Tibial nerve (tissue), 4 donors: Measurements from ENCODE around the gene NDUFS1. TPM values are rescaled to one million over a fixed set of nuclear protein-coding genes. Genes with fewer than 3 reads are reported as not detected.
"Not testable (repeated sequence)": the region's sequence is repeated elsewhere in the genome, so short reads cannot be mapped to it uniquely, and the experiment has no call there.

Experiments used
- DNase-seq, 2 donors: peaks; one replicate each; pipeline ENCODE4 v3.0.0-alpha.2; 2019; ENCODE audit warnings: low spot score in 2 of 2
- H3K27ac ChIP-seq, 4 donors: fragments of 200-600 bp; sonication (generic) in 3 of 4; one replicate each; pipeline ENCODE4 v1.5.1; 2017 to 2019; ENCODE audit warnings: mild to moderate bottlenecking in 1 of 4
- H3K27me3 ChIP-seq, 2 donors: fragments of 200-600 bp; sonication (generic) in 1 of 2; one replicate each; pipeline versions ENCODE4 v1.5.1 to v1.6.0; 2017 to 2019
- H3K36me3 ChIP-seq, 3 donors: fragments of 200-600 bp; sonication (generic); one replicate each; pipeline ENCODE4 v1.5.1; 2018 to 2019
- H3K4me1 ChIP-seq, 4 donors: fragments of 200-600 bp; sonication (generic) in 3 of 4; one replicate each; pipeline ENCODE4 v1.5.1; 2017 to 2019
- H3K4me3 ChIP-seq, 4 donors: fragments of 200-600 bp; sonication (generic) in 3 of 4; one replicate each; pipeline ENCODE4 v1.5.1; 2017 to 2019; ENCODE audit warnings: mild to moderate bottlenecking in 1 of 4, moderate library complexity in 1 of 4
- H3K9me3 ChIP-seq, 4 donors: fragments of 200-600 bp; sonication (generic) in 3 of 4; one replicate each; pipeline ENCODE4 v1.5.1; 2017 to 2019
- EP300 ChIP-seq, 2 donors: sonication (generic); formaldehyde crosslinking; IDR thresholded peaks; one replicate each; pipeline ENCODE4 v1.6.1; 2017; ENCODE audit warnings: antibody characterized with exemption in 2 of 2, mild to moderate bottlenecking in 1 of 2
- POLR2A ChIP-seq, 2 donors: fragments of 450-650 bp; IDR thresholded peaks; one replicate each; pipeline ENCODE4 v1.6.1; 2017; ENCODE audit warnings: antibody characterized with exemption in 2 of 2, mild to moderate bottlenecking in 2 of 2, moderate library complexity in 2 of 2
- WGBS, 2 donors: methylation state at CpG; one replicate each; pipeline ENCODE4 v1.1.5; 2018; 5-methylcytosine and 5-hydroxymethylcytosine counted together
- total RNA-seq, 4 donors: library from RNA; depleted of rRNA; stranded (reverse); fragments of >200 nt; gene quantifications; one replicate each; pipeline ENCODE4 v1.1.0, GENCODE V29; 2016
- TF ChIP-seq, protein P1 (sequence below), 5 experiments: fragments of 200-600 bp in 3 of 5; fragments of 450-650 bp in 2 of 5; sonication (generic) in 3 of 5; IDR thresholded peaks; one replicate each; pipeline ENCODE4 v1.5.1; 2016 to 2019; ENCODE audit warnings: antibody characterized with exemption in 5 of 5, mild to moderate bottlenecking in 3 of 5, moderate library complexity in 2 of 5

Gene NDUFS1
- total RNA-seq, 4 donors from 2014 or later = 37.8 to 68.6 (median 53.0) TPM

DNA sequence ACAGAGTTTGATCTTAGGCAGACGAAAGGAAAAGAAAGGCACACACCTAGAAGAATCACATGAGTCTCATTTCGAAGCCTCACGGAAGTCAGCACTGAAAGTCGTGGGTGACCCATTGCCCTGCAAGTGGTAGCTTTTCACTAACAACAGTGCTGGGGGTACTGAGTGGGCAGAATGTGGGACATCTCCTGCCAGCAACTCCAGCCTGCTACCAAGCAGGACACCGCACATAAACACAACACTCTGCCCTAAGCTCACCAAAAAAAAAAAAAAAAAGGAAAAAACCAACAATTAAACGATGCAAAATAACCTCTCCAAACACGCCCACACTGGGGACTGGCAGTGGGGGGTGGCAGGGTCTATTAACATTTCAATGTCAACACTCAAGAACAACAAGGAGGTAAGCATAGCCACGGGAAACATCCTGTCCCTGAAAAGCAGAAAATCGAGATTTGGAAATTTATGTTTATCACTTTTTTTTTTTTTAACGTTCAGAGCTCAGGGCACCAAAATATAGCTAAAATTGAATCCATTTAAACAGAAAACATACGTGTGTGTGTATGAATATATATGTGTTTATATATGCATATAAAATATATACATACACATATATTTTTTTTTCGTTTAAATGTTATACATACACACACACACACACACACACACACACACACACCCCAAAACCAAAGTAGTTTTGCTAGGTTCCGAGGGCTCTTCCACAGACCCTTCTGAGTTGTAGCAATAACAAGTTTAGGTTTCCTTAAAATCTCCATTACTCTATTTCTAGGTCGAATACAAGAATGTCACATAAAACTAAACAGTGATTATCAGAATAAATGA, 75.4 kb downstream of the NDUFS1 start:
- no peaks in the 10 kb centered on the region for H3K27me3 ChIP-seq
- H3K9me3 ChIP-seq = no peaks in the 10 kb centered on the region
- WGBS, 2 donors = 6 to 7% methylated on average over 14 of the region's 14 CpGs
- H3K4me1 ChIP-seq = peaks cover 0 to 41% (median 13%) of the 10 kb centered on the region in 4 donors
- TF ChIP-seq, protein P1, sequence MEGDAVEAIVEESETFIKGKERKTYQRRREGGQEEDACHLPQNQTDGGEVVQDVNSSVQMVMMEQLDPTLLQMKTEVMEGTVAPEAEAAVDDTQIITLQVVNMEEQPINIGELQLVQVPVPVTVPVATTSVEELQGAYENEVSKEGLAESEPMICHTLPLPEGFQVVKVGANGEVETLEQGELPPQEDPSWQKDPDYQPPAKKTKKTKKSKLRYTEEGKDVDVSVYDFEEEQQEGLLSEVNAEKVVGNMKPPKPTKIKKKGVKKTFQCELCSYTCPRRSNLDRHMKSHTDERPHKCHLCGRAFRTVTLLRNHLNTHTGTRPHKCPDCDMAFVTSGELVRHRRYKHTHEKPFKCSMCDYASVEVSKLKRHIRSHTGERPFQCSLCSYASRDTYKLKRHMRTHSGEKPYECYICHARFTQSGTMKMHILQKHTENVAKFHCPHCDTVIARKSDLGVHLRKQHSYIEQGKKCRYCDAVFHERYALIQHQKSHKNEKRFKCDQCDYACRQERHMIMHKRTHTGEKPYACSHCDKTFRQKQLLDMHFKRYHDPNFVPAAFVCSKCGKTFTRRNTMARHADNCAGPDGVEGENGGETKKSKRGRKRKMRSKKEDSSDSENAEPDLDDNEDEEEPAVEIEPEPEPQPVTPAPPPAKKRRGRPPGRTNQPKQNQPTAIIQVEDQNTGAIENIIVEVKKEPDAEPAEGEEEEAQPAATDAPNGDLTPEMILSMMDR (IDR thresholded peaks at IDR 0.05) = no peak
- TF ChIP-seq POLR2A (IDR thresholded peaks at IDR 0.05) (no peak), EP300 (IDR thresholded peaks at IDR 0.05) (no peak)
- peak overlapping the region; percentile 66 to 88 (median 80) for H3K4me3 ChIP-seq
- H3K36me3 ChIP-seq = no peaks in the 10 kb centered on the region
- DNase-seq = no peak
- peak overlapping the region; percentile 97 to 100 (median 100) for H3K27ac ChIP-seq

DNA sequence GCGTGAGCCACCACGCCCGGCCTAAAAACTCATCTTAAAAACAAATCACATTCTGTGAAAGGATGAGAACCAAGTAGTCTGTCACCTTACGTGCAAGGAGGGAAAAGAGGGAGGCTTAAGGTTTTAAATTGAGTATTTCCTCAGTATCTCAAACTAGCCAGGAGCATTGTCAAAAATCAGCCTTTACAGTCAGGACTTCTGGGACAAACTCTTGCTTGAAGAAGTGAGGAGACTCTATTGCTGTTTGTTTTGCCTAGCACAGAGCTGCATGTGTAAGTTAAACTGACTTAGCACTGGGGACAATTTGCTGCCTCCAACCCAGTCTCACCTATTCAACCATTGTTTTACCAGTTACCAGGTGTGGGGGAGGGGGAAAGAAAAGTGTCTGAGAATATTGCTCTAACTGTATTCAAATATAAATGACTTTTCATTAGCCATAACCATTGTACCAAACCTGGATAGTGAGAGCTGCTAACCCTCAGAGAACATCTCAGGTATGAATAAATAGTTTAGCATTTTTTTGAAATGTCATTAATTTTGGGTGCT, 76.9 kb downstream of the NDUFS1 start:
- no peak for DNase-seq
- peaks cover 0 to 37% (median 10%) of the 10 kb centered on the region in 4 donors for H3K4me1 ChIP-seq
- no peak overlapping the region for H3K4me3 ChIP-seq
- no peaks in the 10 kb centered on the region for H3K9me3 ChIP-seq
- no peaks in the 10 kb centered on the region for H3K36me3 ChIP-seq
- H3K27me3 ChIP-seq = no peaks in the 10 kb centered on the region
- 97 to 98% methylated on average over 4 of the region's 4 CpGs for WGBS, 2 donors
- peak overlapping the region in 1 of 4 donors; percentile 100 for H3K27ac ChIP-seq
- no peak for TF ChIP-seq POLR2A (IDR thresholded peaks at IDR 0.05)

DNA sequence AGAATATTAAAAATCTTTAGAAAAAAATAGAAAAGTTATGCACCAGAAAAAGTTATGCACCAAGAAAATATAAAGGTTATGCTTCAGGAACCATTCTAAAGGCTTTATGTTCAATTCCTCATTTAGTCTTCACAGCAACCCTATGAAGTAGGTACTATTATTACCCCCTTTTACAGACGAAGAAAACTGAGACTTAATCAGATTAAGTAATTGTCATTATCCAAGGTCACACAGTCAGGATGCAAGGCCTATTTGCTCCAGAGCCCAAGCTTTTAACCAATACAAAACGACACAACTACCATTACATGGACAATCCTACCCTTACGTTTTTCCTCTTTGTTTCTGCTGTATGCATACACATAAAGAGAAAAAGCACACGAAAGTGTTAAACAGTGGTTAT, 78.3 kb downstream of the NDUFS1 start:
- Histone ChIP-seq H3K9me3 (no peaks in the 10 kb centered on the region), H3K4me1 (peaks cover 0 to 33% (median 10%) of the 10 kb centered on the region in 4 donors), H3K27ac (no peak overlapping the region), H3K4me3 (no peak overlapping the region), H3K27me3 (no peaks in the 10 kb centered on the region), H3K36me3 (no peaks in the 10 kb centered on the region)
- no peak for TF ChIP-seq POLR2A (IDR thresholded peaks at IDR 0.05)
- TF ChIP-seq, protein P1 (IDR thresholded peaks at IDR 0.05) = no peak
- no peak for TF ChIP-seq EP300 (IDR thresholded peaks at IDR 0.05)
- no peak for DNase-seq
- 73 to 82% methylated on average over 4 of the region's 4 CpGs for WGBS, 2 donors

DNA sequence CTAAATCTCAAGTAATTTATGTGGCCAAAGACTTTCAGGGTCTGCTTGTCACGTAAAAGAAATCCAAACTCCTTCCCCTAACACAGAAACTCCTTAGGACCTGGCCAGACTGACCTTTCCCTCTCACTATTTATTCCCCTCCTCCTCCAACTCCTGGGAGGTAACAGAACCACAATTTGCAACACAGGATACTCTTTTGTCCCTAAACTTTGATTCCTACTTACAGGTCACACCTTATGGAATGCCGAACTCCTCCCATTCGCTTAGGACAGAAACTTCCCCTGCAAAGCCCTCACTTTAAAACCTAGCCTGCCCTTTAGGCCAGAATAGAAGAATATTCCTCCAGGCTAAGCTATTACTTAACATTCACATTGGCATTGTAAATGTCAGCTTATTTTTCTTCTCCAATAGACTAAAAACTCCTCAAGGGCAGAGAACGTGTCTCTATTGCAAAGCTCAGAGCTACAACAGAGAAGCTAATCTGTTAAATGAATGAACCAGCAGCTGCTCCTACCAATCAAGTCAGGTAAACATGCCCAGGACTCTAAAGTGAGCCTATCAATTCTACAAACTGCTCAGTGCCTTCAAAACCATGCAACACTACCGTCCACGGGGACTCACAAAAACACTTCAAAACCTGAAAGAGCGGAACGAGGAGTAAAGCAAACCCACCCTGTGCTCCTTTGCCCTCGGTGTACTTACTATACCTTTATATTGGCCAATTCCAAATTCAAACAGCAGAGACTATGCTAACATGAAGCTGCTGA, 79.4 kb downstream of the NDUFS1 start:
- WGBS, 2 donors = 61 to 78% methylated on average over 9 of the region's 9 CpGs
- H3K4me1 ChIP-seq = peaks cover 0 to 33% (median 10%) of the 10 kb centered on the region in 4 donors
- no peaks in the 10 kb centered on the region for H3K9me3 ChIP-seq
- TF ChIP-seq POLR2A (IDR thresholded peaks at IDR 0.05) (no peak), EP300 (IDR thresholded peaks at IDR 0.05) (no peak)
- TF ChIP-seq, protein P1 (IDR thresholded peaks at IDR 0.05) = no peak
- H3K27me3 ChIP-seq = no peaks in the 10 kb centered on the region
- DNase-seq = no peak
- no peak overlapping the region for H3K4me3 ChIP-seq
- peak overlapping the region in 2 of 4 donors; percentile 2 to 11 for H3K27ac ChIP-seq
- H3K36me3 ChIP-seq = no peaks in the 10 kb centered on the region

DNA sequence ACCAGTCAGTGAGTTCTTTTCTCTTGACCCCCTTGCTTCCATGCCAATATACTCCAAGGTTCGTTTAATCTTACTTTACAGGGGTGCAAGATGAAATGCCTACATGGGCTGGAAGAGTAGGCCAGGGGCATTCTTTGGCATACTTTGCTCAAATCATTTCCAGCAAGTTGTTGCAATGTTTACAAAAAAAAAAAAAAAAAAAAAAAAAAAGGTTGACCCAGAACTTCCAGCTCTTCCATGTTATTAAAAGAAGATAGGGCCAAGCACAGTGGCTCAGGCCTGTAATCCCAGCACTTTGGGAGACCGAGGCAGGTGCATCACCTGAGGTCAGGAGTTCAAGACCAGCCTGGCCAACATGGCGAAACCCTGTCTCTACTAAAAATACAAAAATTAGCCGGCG, 81.4 kb downstream of the NDUFS1 start:
- DNase-seq, H3K36me3 ChIP-seq, H3K4me3 ChIP-seq, H3K9me3 ChIP-seq, H3K27me3 ChIP-seq: not testable (repeated sequence)
- Histone ChIP-seq H3K4me1 (peaks cover 0 to 27% (median 3%) of the 10 kb centered on the region in 4 donors), H3K27ac (peak overlapping the region in 2 of 4 donors; percentile 51 to 67)
- WGBS, 2 donors = 78 to 81% methylated on average over 5 of the region's 5 CpGs
